GM18508 (cell line): ENCODE results near the gene TMEM203.

Source experiments
- ATAC-seq: cut with Tn5 transposase; IDR thresholded peaks from one replicate; pipeline ENCODE4 v1.9.1; 2021; ENCODE audit warnings: moderate number of reproducible peaks; ENCODE audit not compliant: insufficient read depth, unreplicated experiment

The TMEM203 gene

GRCh38 chr9:137168904-137169856 lies 36.3 kb downstream of the TMEM203 start:
- no peak for ATAC-seq

GRCh38 chr9:137168573-137168903 lies 36.9 kb downstream of the TMEM203 start:
- ATAC-seq = no peak

- ATAC-seq = no peak
These were observed 37.5 kb downstream of the TMEM203 start for GRCh38 chr9:137167747-137168572.

GRCh38 chr9:137167277-137167746 lies 38.1 kb downstream of the TMEM203 start:
- no peak for ATAC-seq

- ATAC-seq = no peak
These were observed 38.8 kb downstream of the TMEM203 start for GRCh38 chr9:137166380-137167229.

DNA sequence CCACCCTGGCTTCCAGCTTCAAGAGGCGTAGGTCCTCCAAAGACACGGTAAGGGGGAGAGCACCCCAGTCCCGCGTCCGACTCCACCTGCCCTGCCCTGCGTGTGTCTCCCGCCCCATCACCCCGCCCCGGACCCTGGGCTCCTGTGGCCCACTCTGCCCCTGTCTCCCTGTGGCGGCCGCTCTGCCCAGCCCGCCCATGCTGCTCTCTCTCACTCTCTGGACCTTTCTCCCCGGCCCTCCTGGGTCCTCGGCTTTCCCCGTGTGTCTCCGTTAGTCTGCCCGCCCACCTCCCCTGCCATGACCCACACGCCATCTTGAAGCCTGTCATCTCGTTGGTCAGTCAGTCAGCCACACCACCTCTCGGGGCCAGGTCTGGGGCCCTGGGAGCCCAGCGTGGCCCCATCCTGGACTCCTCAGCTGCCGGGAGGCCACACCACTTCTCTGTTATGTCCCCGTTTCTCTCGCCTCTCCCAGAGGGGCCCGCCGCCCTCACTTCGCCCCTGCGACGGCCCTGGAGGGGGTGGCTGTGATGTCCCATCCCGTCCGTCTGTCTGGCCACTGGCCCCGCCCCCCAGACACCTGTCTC lies 40.1 kb downstream of the TMEM203 start:
- no peak for ATAC-seq

GRCh38 chr9:137164370-137165249 lies 40.8 kb downstream of the TMEM203 start:
- ATAC-seq = no peak

DNA sequence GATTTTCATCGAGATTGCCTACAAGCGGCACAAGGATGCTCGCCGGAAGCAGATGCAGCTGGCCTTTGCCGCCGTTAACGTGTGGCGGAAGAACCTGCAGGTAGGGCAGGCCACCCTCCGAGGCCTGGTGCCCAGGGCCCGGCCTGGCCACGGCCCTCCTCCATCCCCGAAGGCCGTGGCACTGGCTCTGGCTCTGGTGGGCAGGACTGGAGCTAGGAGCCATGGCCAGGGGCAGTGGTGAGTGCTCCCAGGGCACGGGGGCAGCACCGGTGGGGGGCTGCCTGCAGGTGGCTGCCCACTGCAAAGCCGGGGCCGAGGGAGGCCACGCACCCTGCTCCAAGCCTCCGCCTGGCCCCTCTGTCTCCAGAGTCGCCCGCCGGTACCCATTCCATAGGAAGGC lies 41.6 kb downstream of the TMEM203 start:
- no peak for ATAC-seq

DNA sequence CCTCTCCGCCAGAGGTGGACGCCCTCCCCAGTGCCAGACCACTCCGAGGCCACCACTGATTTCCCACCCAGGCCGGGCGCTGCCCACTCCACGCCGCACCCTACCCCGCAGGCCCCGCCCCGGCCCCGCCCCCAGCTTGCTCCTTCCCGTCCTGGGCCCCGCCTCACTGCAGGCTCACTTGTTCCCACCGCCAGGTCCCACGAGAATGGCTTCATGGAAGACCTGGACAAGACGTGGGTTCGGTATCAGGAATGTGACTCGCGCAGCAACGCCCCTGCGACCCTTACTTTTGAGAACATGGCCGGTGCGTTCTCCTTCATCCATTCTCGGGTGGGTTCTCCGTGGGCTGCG lies 42.1 kb downstream of the TMEM203 start:
- no peak for ATAC-seq

GRCh38 chr9:137162505-137163364 lies 42.7 kb downstream of the TMEM203 start:
- ATAC-seq = no peak

GRCh38 chr9:137161558-137162486 lies 43.6 kb downstream of the TMEM203 start:
- ATAC-seq = no peak

DNA sequence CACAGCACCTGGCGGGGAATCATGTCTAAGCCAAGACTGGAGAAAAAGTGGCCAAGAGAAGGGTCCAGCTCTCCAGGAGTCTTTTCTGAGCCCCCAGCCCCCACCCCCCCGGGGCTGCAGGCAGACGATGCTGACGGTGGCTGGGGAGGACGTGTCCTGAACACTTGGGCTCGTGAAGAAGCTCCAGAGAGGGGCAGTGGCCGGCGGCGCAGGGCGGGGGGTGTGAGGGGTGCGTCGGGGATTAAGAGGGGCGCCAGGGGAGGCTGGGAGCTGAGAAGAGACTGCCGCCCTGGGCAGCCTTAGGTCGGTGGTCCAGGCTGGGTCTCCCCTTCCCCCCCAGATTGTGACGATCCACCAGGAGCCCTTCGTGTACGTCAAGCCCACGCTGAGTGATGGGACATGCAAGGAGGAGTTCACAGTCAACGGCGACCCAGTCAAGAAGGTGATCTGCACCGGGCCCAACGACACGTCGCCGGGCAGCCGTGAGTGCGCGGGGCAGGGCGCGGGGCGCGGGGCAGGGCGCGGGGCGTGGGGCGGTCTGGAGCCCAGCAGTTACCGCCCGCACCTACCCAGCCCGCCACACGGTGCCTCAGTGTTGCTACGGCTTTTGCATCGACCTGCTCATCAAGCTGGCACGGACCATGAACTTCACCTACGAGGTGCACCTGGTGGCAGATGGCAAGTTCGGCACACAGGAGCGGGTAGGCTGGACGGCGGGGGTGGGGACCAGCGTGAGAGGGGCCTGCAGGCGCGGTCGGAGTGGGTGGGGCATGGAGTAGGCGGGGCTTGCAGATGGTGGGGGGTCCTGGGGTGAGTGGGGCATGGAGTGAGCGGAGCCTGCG lies 44.5 kb downstream of the TMEM203 start:
- ATAC-seq = no peak

- no peak for ATAC-seq
These were observed 45.4 kb downstream of the TMEM203 start for GRCh38 chr9:137160054-137160425.

DNA sequence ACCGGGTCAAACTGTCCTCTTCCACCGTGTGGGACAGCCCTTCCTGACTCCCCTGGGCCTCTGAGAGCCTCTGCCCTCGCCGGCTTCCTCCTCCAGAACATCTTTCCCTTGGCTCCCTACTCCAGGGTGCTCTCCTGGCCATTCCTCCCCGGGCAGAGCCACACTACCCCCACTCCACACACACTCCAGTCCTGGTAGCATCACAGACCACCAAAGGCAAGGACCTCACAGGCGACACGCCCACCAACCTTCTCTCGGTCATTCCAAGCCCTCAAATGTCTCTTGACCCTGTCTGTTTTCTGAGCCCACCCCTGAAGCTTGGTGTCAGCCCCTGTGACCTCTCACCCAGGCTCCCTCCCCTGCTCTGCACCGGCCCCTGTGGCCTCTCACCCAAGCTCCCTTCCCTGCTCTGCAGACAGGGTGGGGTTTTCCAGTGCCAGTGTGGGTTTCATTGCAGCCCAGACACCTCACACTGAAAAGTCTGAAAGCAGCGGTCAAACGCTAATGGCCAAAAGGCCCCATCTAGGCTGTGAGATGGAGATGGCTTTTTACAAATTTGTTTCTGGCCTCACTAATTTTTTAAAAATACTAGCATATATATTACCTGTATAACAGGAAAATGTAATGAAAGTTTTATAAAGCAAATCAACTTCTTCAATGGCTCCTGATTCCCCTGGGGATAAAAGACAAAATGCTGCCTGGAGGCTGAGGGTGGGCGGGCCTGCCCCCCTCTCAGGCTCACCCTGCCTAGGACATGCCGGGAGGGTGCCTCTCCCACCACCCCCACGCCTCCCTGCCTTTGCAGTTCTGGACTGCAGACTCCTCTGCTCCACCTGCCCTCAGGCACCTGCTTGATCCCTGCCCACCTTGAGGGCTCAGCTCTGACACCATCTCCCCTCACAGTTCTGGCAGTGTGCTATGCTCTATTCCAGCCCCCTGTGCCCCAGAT lies 46.1 kb downstream of the TMEM203 start:
- no peak for ATAC-seq

- no peak for ATAC-seq
These were observed 46.8 kb downstream of the TMEM203 start for GRCh38 chr9:137158625-137159024.
